Measurements from ENCODE around the gene S100A7A. TPM values are rescaled to one million over a fixed set of nuclear protein-coding genes. Genes with fewer than 3 reads are reported as not detected.

The S100A7A gene
- polyA plus RNA-seq, 1 of the 3 experiments (the other 2 are of a cell fraction) = not detected

GRCh38 chr1:153401461-153401860 lies 14.9 kb upstream of the S100A7A start (continued):
- TF ChIP-seq, protein P1, sequence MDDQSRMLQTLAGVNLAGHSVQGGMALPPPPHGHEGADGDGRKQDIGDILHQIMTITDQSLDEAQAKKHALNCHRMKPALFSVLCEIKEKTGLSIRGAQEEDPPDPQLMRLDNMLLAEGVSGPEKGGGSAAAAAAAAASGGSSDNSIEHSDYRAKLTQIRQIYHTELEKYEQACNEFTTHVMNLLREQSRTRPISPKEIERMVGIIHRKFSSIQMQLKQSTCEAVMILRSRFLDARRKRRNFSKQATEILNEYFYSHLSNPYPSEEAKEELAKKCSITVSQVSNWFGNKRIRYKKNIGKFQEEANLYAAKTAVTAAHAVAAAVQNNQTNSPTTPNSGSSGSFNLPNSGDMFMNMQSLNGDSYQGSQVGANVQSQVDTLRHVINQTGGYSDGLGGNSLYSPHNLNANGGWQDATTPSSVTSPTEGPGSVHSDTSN (IDR thresholded peaks at IDR 0.05) = no peak

DNA sequence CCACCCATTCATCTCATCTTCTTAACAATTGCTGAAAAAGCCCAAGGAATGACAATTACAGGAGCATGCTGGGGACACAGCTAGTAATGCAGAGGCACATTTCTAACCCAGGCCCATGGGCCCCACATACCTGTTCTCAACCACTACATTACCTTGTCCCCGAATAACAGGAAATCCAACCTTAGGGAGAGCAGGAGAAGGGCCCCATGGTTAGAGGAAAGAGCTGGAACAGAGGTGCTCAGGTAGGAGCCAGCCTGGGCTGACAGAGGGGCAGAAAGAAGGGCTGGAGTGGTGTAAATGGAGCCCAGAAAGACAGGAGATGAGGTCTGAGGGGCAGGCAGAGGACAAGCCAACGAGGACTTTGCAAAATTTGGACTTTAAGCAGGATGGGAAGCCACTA lies 14.1 kb upstream of the S100A7A start:
- H3K9ac ChIP-seq = no peak overlapping the region
- H3K4me2 ChIP-seq = no peak overlapping the region
- no peak overlapping the region for H3K4me3 ChIP-seq (ENCODE audit: low read depth in 2 of 2, low read length in 1 of 2)
- no peaks in the 10 kb centered on the region for H3F3A ChIP-seq (replicated peaks; ENCODE audit: insufficient read depth)
- H2AFZ ChIP-seq (ENCODE audit: low read depth) = no peak overlapping the region
- no peaks in the 10 kb centered on the region for H3K9me2 ChIP-seq
- H3K27me3 ChIP-seq (ENCODE audit: insufficient read depth) = peaks cover 29% of the 10 kb centered on the region; the same call in 1 of the 2 replicates
- WGBS (ENCODE audit: low lambda C conversion rate) = 0% methylated on average over 2 of the region's 2 CpGs
- TF ChIP-seq, protein P1 (IDR thresholded peaks at IDR 0.05) = no peak
- TF ChIP-seq TCF12 (IDR thresholded peaks at IDR 0.05) (no peak), FOSL2 (IDR thresholded peaks at IDR 0.05; ENCODE audit: borderline replicate concordance, low read depth) (no peak), EZH2phosphoT487 (IDR thresholded peaks at IDR 0.05; ENCODE audit: borderline replicate concordance, low read depth) (no peak), RAD21 (IDR thresholded peaks at IDR 0.05; ENCODE audit: low read length) (no peak), GATA2 (CRISPR knock-in tag; IDR thresholded peaks at IDR 0.05) (no peak), FOXJ3 (CRISPR knock-in tag; IDR thresholded peaks at IDR 0.05) (no peak), JUND (IDR thresholded peaks at IDR 0.05) (no peak), RXRA (IDR thresholded peaks at IDR 0.05; ENCODE audit: borderline replicate concordance, low read depth) (no peak), RFX5 (IDR thresholded peaks at IDR 0.05; ENCODE audit: low read length) (no peak)
- TF ChIP-seq, protein P2, sequence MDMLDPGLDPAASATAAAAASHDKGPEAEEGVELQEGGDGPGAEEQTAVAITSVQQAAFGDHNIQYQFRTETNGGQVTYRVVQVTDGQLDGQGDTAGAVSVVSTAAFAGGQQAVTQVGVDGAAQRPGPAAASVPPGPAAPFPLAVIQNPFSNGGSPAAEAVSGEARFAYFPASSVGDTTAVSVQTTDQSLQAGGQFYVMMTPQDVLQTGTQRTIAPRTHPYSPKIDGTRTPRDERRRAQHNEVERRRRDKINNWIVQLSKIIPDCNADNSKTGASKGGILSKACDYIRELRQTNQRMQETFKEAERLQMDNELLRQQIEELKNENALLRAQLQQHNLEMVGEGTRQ (IDR thresholded peaks at IDR 0.05; ENCODE audit: borderline replicate concordance, low read depth, low read length) = no peak
- TF ChIP-seq, protein P3, sequence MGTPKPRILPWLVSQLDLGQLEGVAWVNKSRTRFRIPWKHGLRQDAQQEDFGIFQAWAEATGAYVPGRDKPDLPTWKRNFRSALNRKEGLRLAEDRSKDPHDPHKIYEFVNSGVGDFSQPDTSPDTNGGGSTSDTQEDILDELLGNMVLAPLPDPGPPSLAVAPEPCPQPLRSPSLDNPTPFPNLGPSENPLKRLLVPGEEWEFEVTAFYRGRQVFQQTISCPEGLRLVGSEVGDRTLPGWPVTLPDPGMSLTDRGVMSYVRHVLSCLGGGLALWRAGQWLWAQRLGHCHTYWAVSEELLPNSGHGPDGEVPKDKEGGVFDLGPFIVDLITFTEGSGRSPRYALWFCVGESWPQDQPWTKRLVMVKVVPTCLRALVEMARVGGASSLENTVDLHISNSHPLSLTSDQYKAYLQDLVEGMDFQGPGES (IDR thresholded peaks at IDR 0.05; ENCODE audit: low read depth, low read length) = no peak
- H3K27ac ChIP-seq (ENCODE audit: low read depth in 2 of 2, low read length in 1 of 2) = no peak overlapping the region
- no peaks in the 10 kb centered on the region for H3K36me3 ChIP-seq (replicated peaks in 1 of 2; ENCODE audit: control insufficient read depth in 1 of 2, insufficient read depth in 2 of 2, low read length in 1 of 2)
- H3K4me1 ChIP-seq (ENCODE audit: control insufficient read depth in 1 of 2, insufficient read depth in 2 of 2, low read depth in 1 of 2, low read length in 1 of 2) = no peaks in the 10 kb centered on the region
- CTCF ChIA-PET = interaction anchor here (1.2 kb wide), 1 partner anchor 48 kb away, joined by 3 read pairs; no protein-coding TSS in a partner anchor
- no peaks in the 10 kb centered on the region for H4K20me1 ChIP-seq (ENCODE audit: insufficient read depth)
- H3K79me2 ChIP-seq (ENCODE audit: insufficient read depth) = no peaks in the 10 kb centered on the region
- no peaks in the 10 kb centered on the region for H3K9me3 ChIP-seq
- DNase-seq = no peak
- POLR2A ChIA-PET = no interaction called here
